ENCODE measurements around the gene ST6GALNAC4.

DNA sequence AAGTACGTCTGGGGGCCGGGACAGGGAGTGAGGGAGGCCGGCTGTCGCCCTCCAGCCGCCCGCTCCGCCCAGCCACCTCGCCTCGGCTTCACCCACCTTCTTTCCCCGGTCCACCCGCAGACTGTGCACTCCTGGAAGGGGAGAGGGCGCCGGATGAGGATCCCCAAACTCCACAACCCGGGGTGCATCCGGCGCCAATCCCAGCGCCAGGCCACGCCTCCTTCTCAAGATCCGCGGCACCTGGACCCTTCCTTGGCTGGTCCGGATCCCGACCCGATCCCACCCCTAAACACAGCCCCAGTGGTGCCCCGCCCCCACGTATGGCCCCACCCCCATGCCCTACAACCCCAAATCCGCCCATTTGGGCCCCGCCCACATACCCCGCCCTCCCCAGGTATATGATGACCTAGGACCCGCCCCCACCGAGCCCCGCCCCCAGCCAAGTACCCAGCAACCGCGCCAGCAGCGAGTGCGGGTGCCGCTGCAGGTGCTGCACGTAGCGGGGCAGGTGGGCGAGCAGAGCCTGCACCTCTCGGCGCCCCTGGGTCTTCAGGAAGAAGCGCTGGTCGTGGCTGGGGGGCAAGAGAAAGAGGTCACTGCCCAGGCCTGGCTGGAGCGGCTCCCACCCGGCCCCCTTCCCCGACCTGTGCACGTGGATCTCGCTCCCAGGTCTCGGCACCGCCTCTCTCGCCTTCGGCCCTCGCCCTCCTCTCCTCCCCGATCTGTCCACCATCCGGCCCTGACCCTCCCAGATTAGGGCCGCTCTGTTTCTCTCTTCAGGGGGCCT is 10.6 kb upstream of the ST6GALNAC4 start:
- no peak for TF ChIP-seq POLR2A (IDR thresholded peaks at IDR 0.05; ENCODE audit: low read depth, low read length)
- TF ChIP-seq PAX5 (IDR thresholded peaks at IDR 0.05; ENCODE audit: insufficient read depth, low read length, severe bottlenecking) = no peak
- TF ChIP-seq TAF1 (IDR thresholded peaks at IDR 0.05; ENCODE audit: low read depth, low read length) = no peak
